HepG2 (cell line): ENCODE measurements around the gene RAB27B.

Experiments used
- KDM1A ChIP-seq: IDR thresholded peaks from 2 replicates; pipeline ENCODE4 v1.6.1; 2016; ENCODE audit warnings: missing compliant biosample characterization
- POLR2A ChIP-seq, 2 experiments: IDR thresholded peaks; 2 replicates each; pipeline ENCODE4 v1.6.1; 2011; ENCODE audit warnings: low read depth in 2 of 2, low read length in 2 of 2, mild to moderate bottlenecking in 1 of 2, moderate library complexity in 1 of 2; ENCODE audit not compliant: insufficient read depth in 1 of 2
- ZKSCAN5 ChIP-seq: sonication (generic); formaldehyde crosslinking; IDR thresholded peaks from 2 replicates; pipeline ENCODE4 v1.5.1; 2020; ENCODE audit warnings: mild to moderate bottlenecking, missing genetic modification reagents
- ZNF30 ChIP-seq: sonication (generic); formaldehyde crosslinking; IDR thresholded peaks from 2 replicates; pipeline ENCODE4 v1.5.0; 2020; ENCODE audit warnings: mild to moderate bottlenecking, missing genetic modification reagents
- ZNF768 ChIP-seq: sonication (generic); formaldehyde crosslinking; IDR thresholded peaks from 2 replicates; pipeline ENCODE4 v1.4.0; 2020; ENCODE audit warnings: missing genetic modification reagents
- TF ChIP-seq, protein P1 (sequence below): IDR thresholded peaks from 2 replicates; pipeline ENCODE4 v1.4.0; 2020; ENCODE audit warnings: mild to moderate bottlenecking, missing genetic modification reagents
- TF ChIP-seq, protein P2 (sequence below): IDR thresholded peaks from 2 replicates; pipeline ENCODE4 v1.6.1; 2012; ENCODE audit warnings: inconsistent platforms
- TF ChIP-seq, protein P3 (sequence below): sonication (generic); formaldehyde crosslinking; IDR thresholded peaks from 2 replicates; pipeline ENCODE4 v1.4.0; 2020; ENCODE audit warnings: missing genetic modification reagents

DNA sequence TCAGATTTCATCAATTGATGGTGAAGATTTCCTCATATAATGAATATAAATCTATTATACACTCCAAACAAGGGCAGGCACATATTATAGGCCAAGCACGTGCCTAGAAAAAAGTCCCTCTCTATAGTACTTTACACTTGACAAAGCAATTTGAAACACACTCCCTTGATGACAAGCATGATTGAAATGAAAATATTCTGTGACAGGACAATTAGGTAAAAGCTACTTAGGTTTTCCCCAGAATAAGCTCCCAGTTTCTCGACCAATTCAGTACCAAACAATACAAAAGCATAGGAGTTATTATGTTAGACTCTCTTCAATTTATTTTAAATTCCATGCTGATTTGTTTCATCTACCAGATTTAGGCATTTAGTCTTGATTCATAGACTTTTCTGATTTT lies 83.3 kb downstream of the RAB27B start:
- TF ChIP-seq ZNF768 (no peak), KDM1A (CRISPR knock-in tag) (no peak), ZKSCAN5 (no peak), ZNF30 (CRISPR knock-in tag) (no peak), POLR2A (IDR thresholded peaks at IDR 0.05; ENCODE audit: insufficient read depth in 1 of 2, low read depth in 2 of 2, low read length in 2 of 2) (no peak)
- TF ChIP-seq, protein P1, sequence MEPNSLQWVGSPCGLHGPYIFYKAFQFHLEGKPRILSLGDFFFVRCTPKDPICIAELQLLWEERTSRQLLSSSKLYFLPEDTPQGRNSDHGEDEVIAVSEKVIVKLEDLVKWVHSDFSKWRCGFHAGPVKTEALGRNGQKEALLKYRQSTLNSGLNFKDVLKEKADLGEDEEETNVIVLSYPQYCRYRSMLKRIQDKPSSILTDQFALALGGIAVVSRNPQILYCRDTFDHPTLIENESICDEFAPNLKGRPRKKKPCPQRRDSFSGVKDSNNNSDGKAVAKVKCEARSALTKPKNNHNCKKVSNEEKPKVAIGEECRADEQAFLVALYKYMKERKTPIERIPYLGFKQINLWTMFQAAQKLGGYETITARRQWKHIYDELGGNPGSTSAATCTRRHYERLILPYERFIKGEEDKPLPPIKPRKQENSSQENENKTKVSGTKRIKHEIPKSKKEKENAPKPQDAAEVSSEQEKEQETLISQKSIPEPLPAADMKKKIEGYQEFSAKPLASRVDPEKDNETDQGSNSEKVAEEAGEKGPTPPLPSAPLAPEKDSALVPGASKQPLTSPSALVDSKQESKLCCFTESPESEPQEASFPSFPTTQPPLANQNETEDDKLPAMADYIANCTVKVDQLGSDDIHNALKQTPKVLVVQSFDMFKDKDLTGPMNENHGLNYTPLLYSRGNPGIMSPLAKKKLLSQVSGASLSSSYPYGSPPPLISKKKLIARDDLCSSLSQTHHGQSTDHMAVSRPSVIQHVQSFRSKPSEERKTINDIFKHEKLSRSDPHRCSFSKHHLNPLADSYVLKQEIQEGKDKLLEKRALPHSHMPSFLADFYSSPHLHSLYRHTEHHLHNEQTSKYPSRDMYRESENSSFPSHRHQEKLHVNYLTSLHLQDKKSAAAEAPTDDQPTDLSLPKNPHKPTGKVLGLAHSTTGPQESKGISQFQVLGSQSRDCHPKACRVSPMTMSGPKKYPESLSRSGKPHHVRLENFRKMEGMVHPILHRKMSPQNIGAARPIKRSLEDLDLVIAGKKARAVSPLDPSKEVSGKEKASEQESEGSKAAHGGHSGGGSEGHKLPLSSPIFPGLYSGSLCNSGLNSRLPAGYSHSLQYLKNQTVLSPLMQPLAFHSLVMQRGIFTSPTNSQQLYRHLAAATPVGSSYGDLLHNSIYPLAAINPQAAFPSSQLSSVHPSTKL (CRISPR knock-in tag), result no peak
- TF ChIP-seq, protein P2, sequence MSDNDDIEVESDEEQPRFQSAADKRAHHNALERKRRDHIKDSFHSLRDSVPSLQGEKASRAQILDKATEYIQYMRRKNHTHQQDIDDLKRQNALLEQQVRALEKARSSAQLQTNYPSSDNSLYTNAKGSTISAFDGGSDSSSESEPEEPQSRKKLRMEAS, result no peak
- TF ChIP-seq, protein P3, sequence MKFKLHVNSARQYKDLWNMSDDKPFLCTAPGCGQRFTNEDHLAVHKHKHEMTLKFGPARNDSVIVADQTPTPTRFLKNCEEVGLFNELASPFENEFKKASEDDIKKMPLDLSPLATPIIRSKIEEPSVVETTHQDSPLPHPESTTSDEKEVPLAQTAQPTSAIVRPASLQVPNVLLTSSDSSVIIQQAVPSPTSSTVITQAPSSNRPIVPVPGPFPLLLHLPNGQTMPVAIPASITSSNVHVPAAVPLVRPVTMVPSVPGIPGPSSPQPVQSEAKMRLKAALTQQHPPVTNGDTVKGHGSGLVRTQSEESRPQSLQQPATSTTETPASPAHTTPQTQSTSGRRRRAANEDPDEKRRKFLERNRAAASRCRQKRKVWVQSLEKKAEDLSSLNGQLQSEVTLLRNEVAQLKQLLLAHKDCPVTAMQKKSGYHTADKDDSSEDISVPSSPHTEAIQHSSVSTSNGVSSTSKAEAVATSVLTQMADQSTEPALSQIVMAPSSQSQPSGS (CRISPR knock-in tag), result no peak
